GM18498 (cell line): Measurements from ENCODE around the gene CXADR.
"Not testable (repeated sequence)": the region's sequence is repeated elsewhere in the genome, so short reads cannot be mapped to it uniquely, and the experiment has no call there.

Source experiments
- ATAC-seq: cut with Tn5 transposase; IDR thresholded peaks from one replicate; pipeline ENCODE4 v1.9.1; 2021; ENCODE audit warnings: mild to moderate bottlenecking, moderate library complexity; ENCODE audit not compliant: unreplicated experiment

CXADR gene

DNA sequence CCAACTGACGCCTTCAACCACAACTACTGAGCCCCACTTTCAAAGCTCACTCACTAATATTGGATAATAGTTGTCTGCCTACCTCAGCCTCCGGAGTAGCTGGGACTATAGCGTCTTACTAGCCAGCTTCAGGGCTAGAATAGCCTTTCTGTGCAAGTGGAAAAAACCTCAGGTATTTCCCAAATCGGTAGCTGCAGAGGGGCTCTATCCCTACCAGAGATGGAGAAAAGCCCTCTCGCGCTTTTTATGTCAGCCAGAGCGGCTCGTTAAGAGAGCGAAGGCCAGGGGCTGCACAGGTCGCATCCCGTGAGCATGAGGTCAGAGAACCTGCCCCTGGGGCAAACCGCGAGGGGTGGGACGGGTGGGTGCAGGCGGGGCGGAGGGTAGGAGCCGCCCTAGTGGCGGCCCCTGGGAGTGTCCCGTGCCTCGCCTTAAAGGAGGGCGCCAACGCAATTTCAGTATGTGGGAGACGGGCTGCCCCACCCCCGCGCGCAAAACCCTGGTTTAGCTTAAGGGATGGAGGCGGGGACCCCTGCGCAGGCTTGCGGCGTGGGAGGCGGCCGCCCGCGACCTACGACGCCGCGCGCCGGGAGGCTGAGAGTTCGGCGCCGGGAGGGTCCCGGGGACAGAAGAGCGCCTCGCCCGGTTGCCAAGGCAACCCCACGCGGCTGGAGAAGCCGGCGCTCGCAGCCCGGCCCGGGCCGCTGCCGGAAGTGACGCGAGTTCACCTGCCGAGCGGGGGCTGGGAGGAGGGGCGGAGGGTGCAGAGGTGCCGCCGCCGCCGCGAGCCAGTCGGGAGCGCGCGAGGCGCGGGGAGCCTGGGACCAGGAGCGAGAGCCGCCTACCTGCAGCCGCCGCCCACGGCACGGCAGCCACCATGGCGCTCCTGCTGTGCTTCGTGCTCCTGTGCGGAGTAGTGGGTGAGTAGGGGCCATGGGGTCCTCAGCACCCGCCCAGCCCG lies at the start of gene CXADR:
Gene CXADR (plus strand): TSS at position 791 of the 961 bp plus-strand sequence. CDS start 87 bp downstream, at position 878.
- ATAC-seq, result peak; percentile 90

DNA sequence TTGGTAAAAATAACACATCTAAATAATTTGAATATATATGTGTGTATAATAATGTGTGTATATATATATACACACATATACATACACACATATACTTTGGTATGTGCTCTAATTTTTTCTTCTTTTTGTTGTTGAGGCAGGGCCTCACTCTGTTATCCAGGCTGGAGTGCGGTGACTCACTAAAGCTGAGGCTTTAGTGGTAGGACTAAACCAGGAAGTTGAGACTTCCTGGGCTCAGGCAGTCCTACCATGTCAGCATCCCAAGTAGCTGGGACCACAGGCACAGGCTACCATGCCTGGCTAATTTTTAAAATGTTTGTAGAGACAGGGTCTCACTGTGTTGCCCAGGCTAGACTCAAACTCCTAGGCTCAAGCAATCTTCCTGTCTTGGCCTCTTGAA lies 46.7 kb upstream of the CXADR start:
- ATAC-seq, result no peak

DNA sequence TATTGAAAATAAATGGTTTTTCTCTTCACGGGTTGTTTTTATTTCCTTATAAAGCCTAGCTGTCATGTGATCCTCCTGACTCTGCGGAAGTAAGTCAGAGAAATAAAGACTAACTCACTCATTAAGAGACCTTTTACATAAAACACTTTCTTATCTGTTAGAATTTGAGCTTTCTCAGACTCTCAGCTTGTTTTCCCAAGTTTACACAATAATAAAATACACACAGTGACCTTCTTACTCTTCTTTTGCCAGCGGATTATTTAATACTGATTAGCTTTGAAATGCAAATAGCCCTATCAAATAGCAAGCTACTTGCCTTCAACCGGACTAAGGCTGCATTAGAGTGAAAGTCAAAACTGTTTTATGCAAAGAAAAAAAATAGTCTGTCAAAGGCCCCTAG lies 45.5 kb upstream of the CXADR start:
- ATAC-seq, result no peak

DNA sequence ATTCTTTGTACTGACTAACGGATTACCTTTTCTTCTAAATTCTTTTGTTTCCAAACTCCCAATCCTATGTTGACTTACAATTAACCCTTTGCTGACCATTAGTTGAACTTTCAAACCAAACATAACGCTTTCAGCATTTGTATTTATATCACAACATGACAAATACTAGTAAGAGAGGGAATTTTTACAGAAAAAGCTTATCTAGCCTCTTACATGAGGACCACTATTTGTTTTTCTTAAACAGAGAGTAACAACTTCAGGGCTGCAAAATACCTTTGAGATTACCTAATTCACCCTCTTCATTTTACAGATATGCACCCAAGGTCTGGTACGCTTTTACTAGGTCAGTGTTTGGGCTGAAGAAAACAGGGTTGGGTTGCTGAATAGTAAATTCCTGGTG lies 45.0 kb upstream of the CXADR start:
- ATAC-seq, result no peak

DNA sequence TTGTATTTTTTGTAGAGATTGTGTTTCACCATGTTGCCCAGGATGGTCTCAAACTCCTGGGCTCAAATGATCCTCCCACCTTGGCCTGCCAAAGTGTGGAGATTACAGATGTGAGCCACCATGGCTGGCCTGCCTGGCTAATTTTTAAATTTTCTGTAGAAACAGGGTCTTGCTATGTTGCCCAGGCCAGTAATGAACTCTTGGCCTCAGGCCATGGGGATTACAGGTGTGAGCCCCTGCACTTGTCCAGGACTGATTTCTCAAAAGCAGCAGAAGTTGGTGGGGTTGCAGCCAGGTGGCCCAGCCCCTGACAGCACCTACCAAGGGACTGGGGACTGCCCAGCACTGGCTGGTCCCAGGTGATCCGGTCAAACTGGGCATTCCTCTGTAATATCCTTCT lies 44.1 kb upstream of the CXADR start:
- no peak for ATAC-seq

DNA sequence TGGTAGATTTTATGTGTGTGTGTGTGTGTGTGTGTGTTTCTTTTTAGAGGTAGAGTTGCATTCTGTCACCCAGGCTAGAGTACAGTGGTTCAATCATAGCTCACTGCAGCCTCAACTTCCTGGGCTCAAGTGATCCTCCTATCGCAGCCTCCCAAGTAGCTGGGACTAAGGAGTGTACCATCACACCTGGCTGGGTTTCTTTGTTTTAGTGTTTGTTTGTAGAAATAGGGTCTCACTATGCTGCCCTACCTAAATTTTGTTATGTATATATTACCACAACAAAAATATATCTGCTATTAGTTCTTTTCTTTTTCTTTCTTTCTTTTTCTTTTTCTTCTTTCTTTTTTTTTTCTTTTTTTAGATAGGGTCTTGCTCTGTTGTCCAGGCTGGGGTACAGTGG lies 43.1 kb upstream of the CXADR start:
- no peak for ATAC-seq

DNA sequence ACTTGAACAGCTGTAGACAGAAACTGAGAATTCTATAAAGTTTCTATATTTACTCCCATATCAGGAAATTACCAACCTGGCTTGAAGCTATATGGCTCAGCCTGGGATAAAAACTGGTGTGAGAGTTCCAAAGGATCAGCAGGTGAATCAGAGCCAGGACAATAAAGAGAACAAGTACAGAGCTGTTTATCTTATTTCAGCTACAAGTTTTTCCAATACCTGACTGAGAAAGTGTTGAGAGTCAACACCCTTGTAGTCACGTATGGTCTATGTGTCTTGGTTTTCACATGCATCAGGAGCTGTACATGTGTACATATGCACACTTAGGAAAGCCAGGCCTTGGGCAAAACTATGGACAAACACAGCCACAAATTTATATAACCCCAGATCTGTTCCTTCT lies 40.7 kb upstream of the CXADR start:
- no peak for ATAC-seq

DNA sequence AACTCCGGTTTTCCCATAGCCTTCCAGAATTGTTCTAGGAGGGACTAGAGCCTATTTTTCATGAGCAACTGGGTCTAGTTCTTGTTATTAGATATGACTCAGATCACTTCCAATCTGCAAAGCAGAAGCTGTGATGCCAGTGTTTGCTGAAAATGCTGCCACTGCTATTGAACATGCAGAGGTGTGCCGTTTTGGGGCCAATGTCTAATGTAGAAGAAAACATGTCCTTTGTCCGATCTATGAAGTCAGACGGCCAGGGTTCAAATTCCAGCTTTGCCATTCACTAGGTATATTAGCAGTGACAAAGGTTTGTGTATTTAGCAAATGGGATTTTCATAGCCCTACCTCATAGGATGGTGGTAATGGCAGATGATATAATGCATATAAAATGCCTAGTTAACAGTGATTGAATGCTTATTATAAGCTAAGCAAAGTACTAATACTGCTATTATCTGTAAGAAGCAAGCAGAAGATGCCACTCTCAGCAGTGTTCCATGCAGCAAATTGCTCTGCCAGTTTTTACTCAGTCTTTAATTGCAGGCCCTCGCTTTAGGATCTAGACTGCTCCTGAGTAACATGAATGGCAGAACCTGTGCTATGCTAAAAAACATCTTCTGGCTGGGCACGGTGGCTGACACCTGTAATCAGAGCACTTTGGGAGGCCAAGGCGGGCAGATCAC lies 40.1 kb upstream of the CXADR start:
- ATAC-seq, result no peak

DNA sequence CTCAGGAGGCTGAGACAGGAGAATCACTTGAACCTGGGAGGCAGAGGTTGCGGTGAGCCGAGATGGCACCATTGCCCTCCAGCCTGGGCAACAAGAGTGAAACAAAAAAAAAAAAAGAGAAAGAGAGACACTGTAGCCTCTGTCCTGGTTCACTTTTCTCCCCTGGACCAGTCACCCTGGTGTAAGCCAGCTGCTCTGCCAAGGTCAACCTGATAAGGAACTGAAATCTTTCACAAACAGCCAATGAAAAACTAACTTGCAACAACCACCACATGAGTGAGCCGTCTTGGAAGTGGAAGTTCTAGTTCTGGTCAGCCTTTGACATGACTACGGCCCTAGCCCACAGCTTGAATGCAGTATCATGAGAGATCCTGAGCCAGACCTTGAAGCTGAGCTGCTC lies 36.8 kb upstream of the CXADR start:
- no peak for ATAC-seq

DNA sequence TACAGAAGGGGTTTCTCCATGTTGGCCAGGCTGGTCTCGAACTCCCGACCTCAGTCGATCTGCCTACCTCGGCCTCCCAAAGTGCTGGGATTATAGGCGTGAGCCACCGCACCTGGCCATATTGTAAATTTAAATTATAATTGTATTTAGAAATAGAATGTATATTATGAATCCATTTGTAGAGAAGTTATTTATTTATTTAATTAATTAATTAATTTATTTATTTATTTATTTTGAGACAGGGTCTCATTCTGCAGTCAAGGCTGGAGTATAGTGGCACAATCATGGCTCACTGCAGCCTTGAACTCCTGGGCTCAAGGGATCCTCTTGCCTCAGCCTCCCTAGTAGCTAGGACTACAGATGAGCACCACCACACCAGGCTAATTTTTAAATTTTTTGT lies 34.7 kb upstream of the CXADR start:
- ATAC-seq, result not testable (repeated sequence)

DNA sequence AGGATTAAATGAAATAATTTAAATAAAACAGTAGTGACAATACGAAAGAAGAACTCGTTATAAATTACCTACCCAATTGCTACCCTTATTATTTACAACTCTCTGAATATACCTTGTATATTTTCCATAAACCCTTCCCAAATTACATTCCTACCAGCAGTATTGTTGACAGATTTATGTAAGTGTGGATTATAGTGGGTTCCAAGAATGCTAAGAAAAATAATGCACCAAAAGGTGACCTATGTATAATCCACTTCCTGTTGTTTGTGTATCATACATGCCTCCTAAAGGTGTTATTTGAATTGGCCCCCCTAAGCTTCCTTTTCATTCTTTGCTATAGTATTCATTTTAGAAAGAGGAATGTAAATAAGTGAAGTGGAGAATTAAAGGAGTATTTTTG lies 33.2 kb upstream of the CXADR start:
- ATAC-seq, result no peak

DNA sequence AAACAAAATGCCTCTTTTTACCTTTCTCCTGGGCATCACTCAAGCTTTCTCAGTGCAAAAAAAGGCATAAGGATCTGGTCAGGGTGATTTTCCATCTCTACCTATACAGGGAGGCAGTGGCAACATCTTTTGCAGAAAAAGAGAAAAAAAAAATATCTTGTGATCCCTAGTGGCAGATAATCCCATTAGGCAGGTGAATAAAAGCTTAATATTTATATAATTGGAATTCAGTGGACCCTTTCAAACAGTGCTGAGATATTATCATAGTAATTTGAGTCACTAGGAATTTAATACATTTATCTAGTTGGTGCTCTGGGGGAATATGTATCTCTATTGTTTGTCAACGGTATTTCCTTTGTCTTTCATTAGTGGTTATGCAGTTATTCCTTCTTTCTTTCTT lies 29.9 kb upstream of the CXADR start:
- ATAC-seq, result no peak

DNA sequence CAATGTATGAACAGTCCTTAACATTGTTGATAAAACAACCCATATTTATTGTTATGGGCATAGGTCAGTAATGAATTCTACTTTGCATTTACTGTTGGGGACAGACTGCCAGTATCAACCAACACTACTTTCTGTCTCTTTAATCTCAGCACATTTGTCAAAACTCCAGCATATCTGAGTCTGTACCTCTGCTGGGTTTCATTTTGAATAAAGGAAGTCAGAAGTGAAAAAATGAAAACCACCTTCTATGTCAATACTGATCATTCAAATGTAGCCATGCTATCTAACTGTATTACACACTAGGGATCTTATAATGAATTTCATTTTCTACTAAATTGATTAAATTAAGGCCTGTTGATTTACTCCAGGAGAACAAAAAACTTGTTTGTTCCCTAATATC lies 24.2 kb upstream of the CXADR start:
- ATAC-seq, result peak; percentile 81

DNA sequence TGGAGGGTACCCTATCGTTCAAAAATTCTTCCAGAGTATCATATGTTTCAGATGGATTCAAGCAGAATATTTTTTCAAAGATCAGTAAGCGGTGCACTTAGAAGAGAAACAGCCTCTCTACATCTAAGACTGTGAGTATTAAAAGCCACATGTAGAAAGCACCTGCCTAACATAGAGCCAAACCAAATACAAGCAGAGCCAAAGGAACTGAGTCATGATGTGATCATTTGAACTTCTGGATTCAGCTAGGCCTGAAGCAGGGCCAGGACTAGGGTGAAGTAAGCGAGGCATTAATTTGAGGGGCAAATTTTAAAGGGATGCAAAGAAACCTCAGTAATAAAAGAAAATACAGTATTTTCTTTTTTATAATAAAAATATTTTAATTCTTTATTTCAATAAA lies 23.3 kb upstream of the CXADR start:
- not testable (repeated sequence) for ATAC-seq

DNA sequence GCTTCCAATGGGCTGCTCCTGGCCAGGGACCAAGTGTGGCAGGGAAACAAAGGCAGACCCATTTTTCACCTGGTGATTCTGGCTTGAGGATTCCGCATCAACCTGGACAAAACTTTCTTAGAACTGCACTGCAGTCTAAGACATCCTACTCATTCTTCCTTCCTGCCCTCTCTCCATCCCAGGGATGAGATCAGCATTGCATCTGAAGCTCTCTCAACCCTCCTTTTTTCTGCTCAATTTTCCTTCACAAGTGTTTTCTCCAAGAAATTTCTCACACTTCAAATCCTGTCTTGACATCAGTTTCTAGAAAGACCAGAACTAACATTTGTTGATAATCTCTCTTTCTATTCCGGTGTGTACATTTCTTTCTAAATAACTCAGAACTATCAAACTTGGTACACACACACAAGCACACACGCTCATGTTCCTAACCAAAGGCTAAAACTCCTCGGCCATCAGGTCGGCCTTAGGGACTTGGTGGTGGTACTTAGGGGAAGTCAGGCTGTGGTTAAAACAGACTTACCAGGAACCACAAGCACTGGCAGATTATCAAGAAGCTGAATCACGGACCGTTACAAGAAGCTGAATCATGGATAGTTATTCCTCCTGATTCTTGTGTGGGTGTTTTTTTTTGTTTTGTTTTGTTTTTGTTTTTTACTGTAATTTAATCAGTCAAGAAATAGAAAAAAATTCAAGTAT lies 21.0 kb upstream of the CXADR start:
- ATAC-seq, result no peak

DNA sequence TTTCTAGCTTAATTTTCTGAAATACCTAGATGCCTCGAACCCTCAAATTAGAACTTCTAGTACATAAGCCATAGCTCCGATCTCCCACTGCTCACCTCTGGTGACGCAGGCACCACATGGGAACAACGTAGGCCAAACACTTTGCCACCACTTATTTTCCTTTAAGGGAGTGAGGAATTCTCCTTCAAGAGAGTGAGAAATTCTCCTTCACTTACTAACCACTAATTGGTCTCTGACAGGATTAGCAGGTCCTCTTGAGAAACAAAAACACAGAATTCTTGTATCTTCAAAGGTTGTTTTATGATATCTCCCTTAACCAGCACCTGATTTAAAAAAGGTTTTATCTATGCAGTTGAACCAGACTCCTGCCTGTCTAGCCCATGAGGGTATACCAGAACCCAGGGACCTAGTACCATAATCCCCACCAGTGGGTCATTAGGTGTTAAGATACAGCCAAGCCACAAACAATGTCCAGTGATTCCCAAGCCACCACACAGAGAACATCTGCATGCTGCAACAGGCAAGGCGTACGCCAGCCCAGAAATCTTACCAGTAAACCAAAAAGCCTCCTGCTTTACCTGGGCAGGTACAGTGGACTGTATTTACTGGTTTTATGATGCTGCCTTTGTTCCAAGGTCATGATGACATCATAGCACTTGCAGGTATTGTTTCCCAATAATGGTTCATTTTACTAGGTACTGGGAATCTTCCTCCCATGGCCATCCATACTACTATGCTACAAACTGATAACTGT lies 20.3 kb upstream of the CXADR start:
- ATAC-seq, result no peak

DNA sequence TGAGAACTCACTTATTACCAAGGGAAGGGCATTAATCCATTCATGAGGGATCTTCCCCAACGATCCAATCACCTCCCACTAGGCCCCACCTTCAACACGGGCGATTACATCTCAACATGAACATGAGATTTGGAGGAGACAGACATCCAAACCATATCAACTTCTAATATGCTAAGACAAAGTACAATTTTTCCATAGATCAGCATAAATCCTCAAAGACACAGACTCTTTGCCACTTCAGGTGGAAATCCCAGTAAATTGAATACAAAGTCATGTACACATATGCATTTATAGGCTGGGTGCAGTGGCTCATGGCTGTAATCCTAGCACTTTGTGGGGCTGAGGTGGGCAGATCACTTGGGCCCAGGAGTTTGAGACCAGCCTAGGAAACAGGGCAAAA lies 18.8 kb upstream of the CXADR start:
- no peak for ATAC-seq

DNA sequence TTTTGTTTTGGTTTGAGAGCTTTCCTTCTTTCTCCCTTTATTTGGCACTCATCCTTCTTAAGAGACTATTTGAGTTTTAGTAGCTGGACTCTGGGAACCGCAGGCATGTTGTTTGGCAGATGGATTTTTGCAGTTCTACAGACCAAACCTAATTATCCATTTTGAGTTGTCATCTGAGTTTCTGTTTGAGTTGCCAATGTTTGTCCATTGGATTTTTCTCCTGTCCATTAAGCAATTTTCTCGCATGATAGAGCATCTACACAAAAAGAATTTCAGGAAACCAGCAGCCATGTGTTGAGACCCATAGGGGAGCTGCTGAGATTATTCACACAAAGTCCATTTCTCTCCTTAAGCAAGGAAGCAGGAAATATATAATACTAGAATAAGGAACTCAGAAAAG lies 17.2 kb upstream of the CXADR start:
- no peak for ATAC-seq

DNA sequence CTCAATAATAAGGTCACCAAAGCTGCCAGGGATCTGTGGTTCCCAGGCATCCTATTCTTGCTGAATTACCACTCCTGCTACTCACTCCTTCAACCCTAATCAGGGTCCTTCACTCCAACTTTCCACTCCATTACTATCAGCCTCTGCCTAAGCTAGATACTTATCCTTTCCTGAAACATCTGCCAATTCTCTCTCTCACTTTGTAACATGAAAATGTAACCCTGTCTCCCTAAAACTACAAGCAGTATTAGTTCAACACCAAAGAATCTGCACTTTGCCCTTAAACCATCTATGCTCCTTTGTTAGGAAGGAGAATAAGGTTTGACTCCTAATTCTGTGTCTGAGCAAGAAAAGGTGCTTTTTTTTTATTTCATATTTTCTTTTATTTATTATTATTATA lies 15.5 kb upstream of the CXADR start:
- no peak for ATAC-seq

DNA sequence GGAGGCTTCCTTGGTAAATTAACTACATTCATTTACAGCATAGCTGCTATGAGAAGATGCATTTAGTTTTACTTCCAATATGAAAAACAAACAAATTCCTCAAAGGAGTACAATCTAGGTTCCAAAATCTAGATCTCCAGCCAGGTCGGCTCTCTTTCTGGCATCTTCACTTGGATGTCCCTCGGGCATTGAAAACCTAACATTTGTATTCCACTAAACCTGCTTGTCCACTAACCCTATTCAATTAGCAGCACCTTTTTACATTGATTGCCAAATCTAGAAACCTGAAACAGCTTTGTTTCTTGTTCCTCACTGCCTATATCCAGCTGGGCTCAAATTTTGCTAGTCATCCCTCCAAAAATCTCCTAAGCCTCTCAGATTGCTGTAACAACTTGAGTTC lies 14.3 kb upstream of the CXADR start:
- ATAC-seq, result no peak
